Measurements from ENCODE around the gene HIRA. TPM values are rescaled to one million over a fixed set of nuclear protein-coding genes. Genes with fewer than 3 reads are reported as not detected.

HIRA gene
- total and polyA plus RNA-seq, 9 of the 15 experiments (the other 6 are each of a cell fraction or from before 2014, with no cell fraction given) = 0.96 to 132 (median 58.4) TPM

DNA sequence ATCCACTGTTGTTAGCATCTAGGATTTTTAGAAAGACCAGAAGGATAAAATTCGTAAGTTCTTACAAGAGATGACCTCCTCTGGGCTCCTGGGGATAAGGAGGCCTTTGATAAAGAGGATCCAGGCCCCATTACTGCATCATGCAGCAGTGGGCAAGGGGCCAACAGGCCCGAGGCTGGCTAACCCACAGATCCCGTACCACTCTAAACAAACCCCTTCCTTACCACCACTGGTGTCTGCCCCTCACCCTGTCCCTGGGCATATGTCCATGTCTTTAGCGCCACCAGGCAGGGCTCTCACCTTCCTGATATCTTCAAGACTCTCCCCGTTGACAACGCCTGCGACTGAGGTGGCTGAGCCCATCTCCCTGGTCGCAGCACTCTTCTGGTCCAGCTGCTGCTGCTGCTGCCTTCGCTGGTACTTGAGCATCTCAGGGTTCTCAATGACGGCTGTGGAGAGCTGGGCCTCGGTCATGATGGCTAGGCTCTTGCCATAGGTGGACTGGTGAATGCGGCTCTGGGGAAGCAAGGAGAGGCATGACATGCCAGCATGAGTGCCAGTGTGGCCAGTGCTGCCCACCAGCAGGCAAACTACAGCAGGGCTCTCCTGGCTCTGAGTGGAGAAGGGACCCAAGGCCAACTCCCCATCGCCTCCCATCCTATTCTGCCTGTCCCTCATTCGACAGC is 46.2 kb downstream of the HIRA start (continued):
- TF ChIP-seq, protein P1, sequence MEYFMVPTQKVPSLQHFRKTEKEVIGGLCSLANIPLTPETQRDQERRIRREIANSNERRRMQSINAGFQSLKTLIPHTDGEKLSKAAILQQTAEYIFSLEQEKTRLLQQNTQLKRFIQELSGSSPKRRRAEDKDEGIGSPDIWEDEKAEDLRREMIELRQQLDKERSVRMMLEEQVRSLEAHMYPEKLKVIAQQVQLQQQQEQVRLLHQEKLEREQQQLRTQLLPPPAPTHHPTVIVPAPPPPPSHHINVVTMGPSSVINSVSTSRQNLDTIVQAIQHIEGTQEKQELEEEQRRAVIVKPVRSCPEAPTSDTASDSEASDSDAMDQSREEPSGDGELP (CRISPR knock-in tag; IDR thresholded peaks at IDR 0.05; ENCODE audit: borderline replicate concordance) = no peak
- no peak for TF ChIP-seq NONO (IDR thresholded peaks at IDR 0.05; ENCODE audit: low read depth in 2 of 2, low read length in 1 of 2)
- TF ChIP-seq CBX5 (IDR thresholded peaks at IDR 0.05; ENCODE audit: borderline replicate concordance, low read depth) = no peak
- no peak for TF ChIP-seq MED1 (CRISPR knock-in tag; IDR thresholded peaks at IDR 0.05; ENCODE audit: borderline replicate concordance)
- TF ChIP-seq, protein P2, sequence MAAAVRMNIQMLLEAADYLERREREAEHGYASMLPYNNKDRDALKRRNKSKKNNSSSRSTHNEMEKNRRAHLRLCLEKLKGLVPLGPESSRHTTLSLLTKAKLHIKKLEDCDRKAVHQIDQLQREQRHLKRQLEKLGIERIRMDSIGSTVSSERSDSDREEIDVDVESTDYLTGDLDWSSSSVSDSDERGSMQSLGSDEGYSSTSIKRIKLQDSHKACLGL (CRISPR knock-in tag; IDR thresholded peaks at IDR 0.05; ENCODE audit: borderline replicate concordance, poor library complexity, severe bottlenecking) = no peak
- no peak for TF ChIP-seq GTF2F1 (IDR thresholded peaks at IDR 0.05; ENCODE audit: low read depth, low read length)
- TF ChIP-seq, protein P3, sequence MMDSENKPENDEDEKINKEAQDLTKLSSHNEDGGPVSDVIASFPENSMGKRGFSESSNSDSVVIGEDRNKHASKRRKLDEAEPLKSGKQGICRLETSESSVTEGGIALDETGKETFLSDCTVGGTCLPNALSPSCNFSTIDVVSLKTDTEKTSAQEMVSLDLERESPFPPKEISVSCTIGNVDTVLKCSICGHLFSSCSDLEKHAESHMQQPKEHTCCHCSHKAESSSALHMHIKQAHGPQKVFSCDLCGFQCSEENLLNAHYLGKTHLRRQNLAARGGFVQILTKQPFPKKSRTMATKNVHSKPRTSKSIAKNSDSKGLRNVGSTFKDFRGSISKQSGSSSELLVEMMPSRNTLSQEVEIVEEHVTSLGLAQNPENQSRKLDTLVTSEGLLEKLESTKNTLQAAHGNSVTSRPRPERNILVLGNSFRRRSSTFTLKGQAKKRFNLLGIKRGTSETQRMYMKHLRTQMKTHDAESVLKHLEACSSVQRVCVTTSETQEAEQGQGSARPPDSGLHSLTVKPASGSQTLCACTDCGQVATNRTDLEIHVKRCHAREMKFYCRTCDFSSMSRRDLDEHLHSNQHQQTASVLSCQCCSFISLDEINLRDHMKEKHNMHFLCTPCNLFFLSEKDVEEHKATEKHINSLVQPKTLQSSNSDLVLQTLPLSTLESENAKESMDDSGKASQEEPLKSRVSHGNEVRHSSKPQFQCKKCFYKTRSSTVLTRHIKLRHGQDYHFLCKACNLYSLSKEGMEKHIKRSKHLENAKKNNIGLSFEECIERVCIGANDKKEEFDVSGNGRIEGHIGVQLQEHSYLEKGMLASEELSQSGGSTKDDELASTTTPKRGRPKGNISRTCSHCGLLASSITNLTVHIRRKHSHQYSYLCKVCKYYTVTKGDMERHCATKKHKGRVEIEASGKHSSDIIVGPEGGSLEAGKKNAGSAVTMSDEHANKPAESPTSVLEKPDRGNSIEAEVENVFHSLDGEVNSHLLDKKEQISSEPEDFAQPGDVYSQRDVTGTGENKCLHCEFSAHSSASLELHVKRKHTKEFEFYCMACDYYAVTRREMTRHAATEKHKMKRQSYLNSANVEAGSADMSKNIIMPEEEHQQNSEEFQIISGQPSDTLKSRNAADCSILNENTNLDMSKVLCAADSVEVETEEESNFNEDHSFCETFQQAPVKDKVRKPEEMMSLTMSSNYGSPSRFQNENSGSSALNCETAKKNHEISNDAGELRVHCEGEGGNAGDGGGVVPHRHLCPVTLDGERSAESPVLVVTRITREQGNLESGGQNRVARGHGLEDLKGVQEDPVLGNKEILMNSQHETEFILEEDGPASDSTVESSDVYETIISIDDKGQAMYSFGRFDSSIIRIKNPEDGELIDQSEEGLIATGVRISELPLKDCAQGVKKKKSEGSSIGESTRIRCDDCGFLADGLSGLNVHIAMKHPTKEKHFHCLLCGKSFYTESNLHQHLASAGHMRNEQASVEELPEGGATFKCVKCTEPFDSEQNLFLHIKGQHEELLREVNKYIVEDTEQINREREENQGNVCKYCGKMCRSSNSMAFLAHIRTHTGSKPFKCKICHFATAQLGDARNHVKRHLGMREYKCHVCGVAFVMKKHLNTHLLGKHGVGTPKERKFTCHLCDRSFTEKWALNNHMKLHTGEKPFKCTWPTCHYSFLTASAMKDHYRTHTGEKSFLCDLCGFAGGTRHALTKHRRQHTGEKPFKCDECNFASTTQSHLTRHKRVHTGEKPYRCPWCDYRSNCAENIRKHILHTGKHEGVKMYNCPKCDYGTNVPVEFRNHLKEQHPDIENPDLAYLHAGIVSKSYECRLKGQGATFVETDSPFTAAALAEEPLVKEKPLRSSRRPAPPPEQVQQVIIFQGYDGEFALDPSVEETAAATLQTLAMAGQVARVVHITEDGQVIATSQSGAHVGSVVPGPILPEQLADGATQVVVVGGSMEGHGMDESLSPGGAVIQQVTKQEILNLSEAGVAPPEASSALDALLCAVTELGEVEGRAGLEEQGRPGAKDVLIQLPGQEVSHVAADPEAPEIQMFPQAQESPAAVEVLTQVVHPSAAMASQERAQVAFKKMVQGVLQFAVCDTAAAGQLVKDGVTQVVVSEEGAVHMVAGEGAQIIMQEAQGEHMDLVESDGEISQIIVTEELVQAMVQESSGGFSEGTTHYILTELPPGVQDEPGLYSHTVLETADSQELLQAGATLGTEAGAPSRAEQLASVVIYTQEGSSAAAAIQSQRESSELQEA (IDR thresholded peaks at IDR 0.05; ENCODE audit: low read depth) = no peak
- no peak for TF ChIP-seq NCOA1 (IDR thresholded peaks at IDR 0.05; ENCODE audit: low read depth)
- TF ChIP-seq, protein P4, sequence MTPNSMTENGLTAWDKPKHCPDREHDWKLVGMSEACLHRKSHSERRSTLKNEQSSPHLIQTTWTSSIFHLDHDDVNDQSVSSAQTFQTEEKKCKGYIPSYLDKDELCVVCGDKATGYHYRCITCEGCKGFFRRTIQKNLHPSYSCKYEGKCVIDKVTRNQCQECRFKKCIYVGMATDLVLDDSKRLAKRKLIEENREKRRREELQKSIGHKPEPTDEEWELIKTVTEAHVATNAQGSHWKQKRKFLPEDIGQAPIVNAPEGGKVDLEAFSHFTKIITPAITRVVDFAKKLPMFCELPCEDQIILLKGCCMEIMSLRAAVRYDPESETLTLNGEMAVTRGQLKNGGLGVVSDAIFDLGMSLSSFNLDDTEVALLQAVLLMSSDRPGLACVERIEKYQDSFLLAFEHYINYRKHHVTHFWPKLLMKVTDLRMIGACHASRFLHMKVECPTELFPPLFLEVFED (CRISPR knock-in tag; conservative IDR thresholded peaks at IDR 0.05) = no peak
- TF ChIP-seq ZNF830 (CRISPR knock-in tag; IDR thresholded peaks at IDR 0.05) = no peak
- TF ChIP-seq MCM7 (IDR thresholded peaks at IDR 0.05) = no peak
- TF ChIP-seq, protein P5, sequence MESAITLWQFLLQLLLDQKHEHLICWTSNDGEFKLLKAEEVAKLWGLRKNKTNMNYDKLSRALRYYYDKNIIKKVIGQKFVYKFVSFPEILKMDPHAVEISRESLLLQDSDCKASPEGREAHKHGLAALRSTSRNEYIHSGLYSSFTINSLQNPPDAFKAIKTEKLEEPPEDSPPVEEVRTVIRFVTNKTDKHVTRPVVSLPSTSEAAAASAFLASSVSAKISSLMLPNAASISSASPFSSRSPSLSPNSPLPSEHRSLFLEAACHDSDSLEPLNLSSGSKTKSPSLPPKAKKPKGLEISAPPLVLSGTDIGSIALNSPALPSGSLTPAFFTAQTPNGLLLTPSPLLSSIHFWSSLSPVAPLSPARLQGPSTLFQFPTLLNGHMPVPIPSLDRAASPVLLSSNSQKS (CRISPR knock-in tag; IDR thresholded peaks at IDR 0.05) = no peak
- no peak for TF ChIP-seq KDM4B (IDR thresholded peaks at IDR 0.05; ENCODE audit: borderline replicate concordance in 2 of 2, low read depth in 1 of 2)
- no peak for TF ChIP-seq ZNF274 (IDR thresholded peaks at IDR 0.05; ENCODE audit: borderline replicate concordance, low read depth, low read length)
